GM23338 (cell line): Measurements from ENCODE around the gene PPP1R3F. TPM values are rescaled to one million over a fixed set of nuclear protein-coding genes. Genes with fewer than 3 reads are reported as not detected.

Experiments used
- ATAC-seq: fragments of 200-7000 bp; cut with Tn5 transposase; 3 replicates; pipeline ENCODE4 v1.9.1; 2020
- DNase-seq: peaks from one replicate; pipeline ENCODE4 v3.0.0-alpha.2; 2015; ENCODE audit warnings: low spot score
- H2AFZ ChIP-seq: fragments of 200-600 bp; sonication (generic); 2 replicates; pipeline ENCODE4 v1.8.0; 2016; ENCODE audit warnings: antibody characterized with exemption, mild to moderate bottlenecking, moderate library complexity
- H3F3A ChIP-seq: fragments of 200-600 bp; sonication (generic); replicated peaks from 2 replicates; pipeline ENCODE4 v1.8.0; 2017; ENCODE audit warnings: antibody characterized with exemption, mixed run types, low read depth
- H3K27ac ChIP-seq: fragments of 200-600 bp; sonication (generic); 2 replicates; pipeline ENCODE4 v1.6.1; 2016; ENCODE audit warnings: low read depth
- H3K27me3 ChIP-seq: fragments of 200-600 bp; sonication (generic); 2 replicates; pipeline ENCODE4 v1.8.0; 2016; ENCODE audit warnings: mild to moderate bottlenecking, mixed run types, moderate library complexity; ENCODE audit not compliant: insufficient read depth
- H3K36me3 ChIP-seq: fragments of 200-600 bp; sonication (generic); 2 replicates; pipeline ENCODE4 v1.8.0; 2016; ENCODE audit warnings: mild to moderate bottlenecking; ENCODE audit not compliant: insufficient read depth
- H3K4me1 ChIP-seq: fragments of 200-600 bp; sonication (generic); 2 replicates; pipeline ENCODE4 v1.8.0; 2016; ENCODE audit warnings: mild to moderate bottlenecking, moderate library complexity; ENCODE audit not compliant: insufficient read depth
- H3K4me2 ChIP-seq: fragments of 200-600 bp; sonication (generic); 2 replicates; pipeline ENCODE4 v1.7.1; 2017; ENCODE audit warnings: mixed run types
- H3K4me3 ChIP-seq: fragments of 200-600 bp; sonication (generic); 2 replicates; pipeline ENCODE4 v1.6.1; 2016; ENCODE audit warnings: mixed run types
- H3K79me2 ChIP-seq: fragments of 200-600 bp; sonication (generic); replicated peaks from 2 replicates; pipeline ENCODE4 v1.8.0; 2017; ENCODE audit warnings: mild to moderate bottlenecking; ENCODE audit not compliant: insufficient read depth
- H3K9me2 ChIP-seq: fragments of 200-600 bp; sonication (generic); 2 replicates; pipeline ENCODE4 v1.8.0; 2017; ENCODE audit not compliant: insufficient read depth
- H4K20me1 ChIP-seq: fragments of 200-600 bp; sonication (generic); replicated peaks from 2 replicates; pipeline ENCODE4 v1.8.0; 2017; ENCODE audit warnings: mild to moderate bottlenecking; ENCODE audit not compliant: insufficient read depth
- H3K27ac Mint-ChIP-seq: 2 replicates; pipeline ENCODE4 v1.8.0; 2020; ENCODE audit warnings: inconsistent platforms, mild to moderate bottlenecking, moderate library complexity, mixed read lengths
- H3K27me3 Mint-ChIP-seq: 3 replicates; pipeline ENCODE4 v1.8.0; 2022; ENCODE audit warnings: low read depth, mild to moderate bottlenecking, moderate library complexity, mixed read lengths, inconsistent platforms; ENCODE audit not compliant: insufficient read depth, poor library complexity
- H3K36me3 Mint-ChIP-seq: 3 replicates; pipeline ENCODE4 v1.8.0; 2021; ENCODE audit warnings: low read depth, mild to moderate bottlenecking, inconsistent platforms, moderate library complexity, mixed read lengths
- H3K4me1 Mint-ChIP-seq: 3 replicates; pipeline ENCODE4 v1.8.0; 2020; ENCODE audit warnings: mild to moderate bottlenecking, inconsistent platforms, mixed read lengths
- H3K4me3 Mint-ChIP-seq: 3 replicates; pipeline ENCODE4 v1.8.0; 2021; ENCODE audit warnings: moderate library complexity, mild to moderate bottlenecking, inconsistent platforms, mixed read lengths
- H3K9me3 Mint-ChIP-seq: 3 replicates; pipeline ENCODE4 v1.8.0; 2020; ENCODE audit warnings: moderate library complexity, mild to moderate bottlenecking, inconsistent platforms, mixed read lengths
- CREB1 ChIP-seq: fragments of 250-450 bp; sonication (Bioruptor Pico); IDR thresholded peaks from 2 replicates; pipeline ENCODE4 v1.5.0; 2020; ENCODE audit warnings: low read depth, mild to moderate bottlenecking, moderate library complexity
- EZH2 ChIP-seq: fragments of 200-600 bp; sonication (generic); IDR thresholded peaks from one replicate; pipeline ENCODE4 v1.8.0; 2017; ENCODE audit warnings: antibody characterized with exemption, mild to moderate bottlenecking, low read depth; ENCODE audit not compliant: unreplicated experiment
- EZH2phosphoT487 ChIP-seq: fragments of 200-600 bp; sonication (generic); IDR thresholded peaks from one replicate; pipeline ENCODE4 v1.8.1; 2018; ENCODE audit warnings: antibody characterized with exemption; ENCODE audit not compliant: unreplicated experiment
- JUNB ChIP-seq: IDR thresholded peaks from one replicate; pipeline ENCODE4 v1.6.1; 2016; ENCODE audit warnings: antibody characterized with exemption; ENCODE audit not compliant: unreplicated experiment
- NANOG ChIP-seq: IDR thresholded peaks from 2 replicates; pipeline ENCODE4 v1.6.1; 2016; ENCODE audit warnings: antibody characterized with exemption, borderline replicate concordance
- POLR2AphosphoS5 ChIP-seq: IDR thresholded peaks from 2 replicates; pipeline ENCODE4 v1.6.1; 2016; ENCODE audit warnings: antibody characterized with exemption, low read depth
- STAT1 ChIP-seq: IDR thresholded peaks from one replicate; pipeline ENCODE4 v1.6.1; 2016; ENCODE audit warnings: antibody characterized with exemption; ENCODE audit not compliant: unreplicated experiment
- ZNF114 ChIP-seq: fragments of 250-450 bp; sonication (Bioruptor Pico); IDR thresholded peaks from 2 replicates; pipeline ENCODE4 v1.5.0; 2020; ENCODE audit warnings: mild to moderate bottlenecking, moderate library complexity
- ZNF331 ChIP-seq: fragments of 250-450 bp; sonication (Bioruptor Pico); IDR thresholded peaks from 2 replicates; pipeline ENCODE4 v1.5.0; 2020; ENCODE audit warnings: low read depth, mild to moderate bottlenecking, moderate library complexity
- polyA plus RNA-seq: library from polyadenylated mRNA; unstranded; fragments of >200 nt; fragmentation: Nextera tagmentation; extraction: Ambion mirVana; gene quantifications from 2 replicates; pipeline ENCODE4 v1.2.1, GENCODE V29; 2016
- total RNA-seq: library from RNA; depleted of rRNA; stranded (reverse); fragments of >200 nt; shearing (Covaris generic); gene quantifications from 2 replicates; pipeline ENCODE4 v1.2.3, GENCODE V29; 2014
- TF ChIP-seq, protein P1 (sequence below): fragments of 250-450 bp; sonication (Bioruptor Pico); IDR thresholded peaks from 2 replicates; pipeline ENCODE4 v1.5.0; 2020; ENCODE audit warnings: mild to moderate bottlenecking, moderate library complexity
- TF ChIP-seq, protein P2 (sequence below): IDR thresholded peaks from one replicate; pipeline ENCODE4 v1.6.1; 2018; ENCODE audit warnings: antibody characterized with exemption; ENCODE audit not compliant: unreplicated experiment
- TF ChIP-seq, protein P3 (sequence below): IDR thresholded peaks from 2 replicates; pipeline ENCODE4 v1.6.1; 2016; ENCODE audit warnings: antibody characterized with exemption
- TF ChIP-seq, protein P4 (sequence below), 2 experiments: fragments of 200-600 bp in 1 of 2; sonication (generic) in 1 of 2; conservative IDR thresholded peaks; 2 replicates each; pipeline versions ENCODE4 v1.5.1 to v1.6.1; 2016 to 2017; ENCODE audit warnings: antibody characterized with exemption in 2 of 2, low read depth in 2 of 2, mild to moderate bottlenecking in 2 of 2, moderate library complexity in 1 of 2

Gene PPP1R3F
- total and polyA plus RNA-seq, 2 experiments from 2014 or later = 3.1 to 11.3 TPM

DNA sequence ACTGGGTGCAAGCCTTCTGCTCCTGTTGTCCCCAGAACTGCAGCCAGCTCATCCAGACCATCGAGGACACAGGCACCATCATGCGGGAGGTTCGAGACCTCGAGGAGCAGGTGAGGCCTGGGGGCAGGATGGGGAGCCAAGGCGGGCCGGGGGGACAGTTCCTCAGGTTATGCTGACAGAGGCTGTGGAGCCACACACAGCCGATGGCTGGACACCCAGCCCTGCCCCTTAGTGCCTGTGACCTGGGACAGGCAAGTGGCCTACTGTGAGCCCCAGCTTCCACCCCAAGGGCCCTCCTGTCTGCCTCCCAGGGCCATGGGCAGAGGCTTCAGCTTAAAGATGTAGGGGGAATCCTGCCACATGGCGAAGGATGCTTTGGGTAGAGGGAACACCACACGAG lies 20.0 kb upstream of the PPP1R3F start:
- no peak overlapping the region for H3K27ac Mint-ChIP-seq
- no peak overlapping the region for H3K27ac ChIP-seq
- no peaks in the 10 kb centered on the region for H3K9me2 ChIP-seq
- DNase-seq (no peak), ATAC-seq (no peak)
- TF ChIP-seq CREB1 (no peak), STAT1 (no peak), NANOG (no peak), POLR2AphosphoS5 (no peak), EZH2 (no peak), ZNF331 (CRISPR knock-in tag) (no peak), JUNB (no peak), ZNF114 (CRISPR knock-in tag) (no peak), EZH2phosphoT487 (no peak)
- TF ChIP-seq, protein P1, sequence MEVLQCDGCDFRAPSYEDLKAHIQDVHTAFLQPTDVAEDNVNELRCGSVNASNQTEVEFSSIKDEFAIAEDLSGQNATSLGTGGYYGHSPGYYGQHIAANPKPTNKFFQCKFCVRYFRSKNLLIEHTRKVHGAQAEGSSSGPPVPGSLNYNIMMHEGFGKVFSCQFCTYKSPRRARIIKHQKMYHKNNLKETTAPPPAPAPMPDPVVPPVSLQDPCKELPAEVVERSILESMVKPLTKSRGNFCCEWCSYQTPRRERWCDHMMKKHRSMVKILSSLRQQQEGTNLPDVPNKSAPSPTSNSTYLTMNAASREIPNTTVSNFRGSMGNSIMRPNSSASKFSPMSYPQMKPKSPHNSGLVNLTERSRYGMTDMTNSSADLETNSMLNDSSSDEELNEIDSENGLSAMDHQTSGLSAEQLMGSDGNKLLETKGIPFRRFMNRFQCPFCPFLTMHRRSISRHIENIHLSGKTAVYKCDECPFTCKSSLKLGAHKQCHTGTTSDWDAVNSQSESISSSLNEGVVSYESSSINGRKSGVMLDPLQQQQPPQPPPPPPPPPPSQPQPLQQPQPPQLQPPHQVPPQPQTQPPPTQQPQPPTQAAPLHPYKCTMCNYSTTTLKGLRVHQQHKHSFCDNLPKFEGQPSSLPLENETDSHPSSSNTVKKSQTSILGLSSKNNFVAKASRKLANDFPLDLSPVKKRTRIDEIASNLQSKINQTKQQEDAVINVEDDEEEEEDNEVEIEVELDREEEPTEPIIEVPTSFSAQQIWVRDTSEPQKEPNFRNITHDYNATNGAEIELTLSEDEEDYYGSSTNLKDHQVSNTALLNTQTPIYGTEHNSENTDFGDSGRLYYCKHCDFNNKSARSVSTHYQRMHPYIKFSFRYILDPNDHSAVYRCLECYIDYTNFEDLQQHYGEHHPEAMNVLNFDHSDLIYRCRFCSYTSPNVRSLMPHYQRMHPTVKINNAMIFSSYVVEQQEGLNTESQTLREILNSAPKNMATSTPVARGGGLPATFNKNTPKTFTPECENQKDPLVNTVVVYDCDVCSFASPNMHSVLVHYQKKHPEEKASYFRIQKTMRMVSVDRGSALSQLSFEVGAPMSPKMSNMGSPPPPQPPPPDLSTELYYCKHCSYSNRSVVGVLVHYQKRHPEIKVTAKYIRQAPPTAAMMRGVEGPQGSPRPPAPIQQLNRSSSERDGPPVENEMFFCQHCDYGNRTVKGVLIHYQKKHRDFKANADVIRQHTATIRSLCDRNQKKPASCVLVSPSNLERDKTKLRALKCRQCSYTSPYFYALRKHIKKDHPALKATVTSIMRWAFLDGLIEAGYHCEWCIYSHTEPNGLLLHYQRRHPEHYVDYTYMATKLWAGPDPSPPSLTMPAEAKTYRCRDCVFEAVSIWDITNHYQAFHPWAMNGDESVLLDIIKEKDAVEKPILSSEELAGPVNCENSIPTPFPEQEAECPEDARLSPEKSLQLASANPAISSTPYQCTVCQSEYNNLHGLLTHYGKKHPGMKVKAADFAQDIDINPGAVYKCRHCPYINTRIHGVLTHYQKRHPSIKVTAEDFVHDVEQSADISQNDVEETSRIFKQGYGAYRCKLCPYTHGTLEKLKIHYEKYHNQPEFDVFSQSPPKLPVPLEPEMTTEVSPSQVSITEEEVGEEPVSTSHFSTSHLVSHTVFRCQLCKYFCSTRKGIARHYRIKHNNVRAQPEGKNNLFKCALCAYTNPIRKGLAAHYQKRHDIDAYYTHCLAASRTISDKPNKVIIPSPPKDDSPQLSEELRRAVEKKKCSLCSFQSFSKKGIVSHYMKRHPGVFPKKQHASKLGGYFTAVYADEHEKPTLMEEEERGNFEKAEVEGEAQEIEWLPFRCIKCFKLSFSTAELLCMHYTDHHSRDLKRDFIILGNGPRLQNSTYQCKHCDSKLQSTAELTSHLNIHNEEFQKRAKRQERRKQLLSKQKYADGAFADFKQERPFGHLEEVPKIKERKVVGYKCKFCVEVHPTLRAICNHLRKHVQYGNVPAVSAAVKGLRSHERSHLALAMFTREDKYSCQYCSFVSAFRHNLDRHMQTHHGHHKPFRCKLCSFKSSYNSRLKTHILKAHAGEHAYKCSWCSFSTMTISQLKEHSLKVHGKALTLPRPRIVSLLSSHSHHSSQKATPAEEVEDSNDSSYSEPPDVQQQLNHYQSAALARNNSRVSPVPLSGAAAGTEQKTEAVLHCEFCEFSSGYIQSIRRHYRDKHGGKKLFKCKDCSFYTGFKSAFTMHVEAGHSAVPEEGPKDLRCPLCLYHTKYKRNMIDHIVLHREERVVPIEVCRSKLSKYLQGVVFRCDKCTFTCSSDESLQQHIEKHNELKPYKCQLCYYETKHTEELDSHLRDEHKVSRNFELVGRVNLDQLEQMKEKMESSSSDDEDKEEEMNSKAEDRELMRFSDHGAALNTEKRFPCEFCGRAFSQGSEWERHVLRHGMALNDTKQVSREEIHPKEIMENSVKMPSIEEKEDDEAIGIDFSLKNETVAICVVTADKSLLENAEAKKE (CRISPR knock-in tag) = no peak
- TF ChIP-seq, protein P2, sequence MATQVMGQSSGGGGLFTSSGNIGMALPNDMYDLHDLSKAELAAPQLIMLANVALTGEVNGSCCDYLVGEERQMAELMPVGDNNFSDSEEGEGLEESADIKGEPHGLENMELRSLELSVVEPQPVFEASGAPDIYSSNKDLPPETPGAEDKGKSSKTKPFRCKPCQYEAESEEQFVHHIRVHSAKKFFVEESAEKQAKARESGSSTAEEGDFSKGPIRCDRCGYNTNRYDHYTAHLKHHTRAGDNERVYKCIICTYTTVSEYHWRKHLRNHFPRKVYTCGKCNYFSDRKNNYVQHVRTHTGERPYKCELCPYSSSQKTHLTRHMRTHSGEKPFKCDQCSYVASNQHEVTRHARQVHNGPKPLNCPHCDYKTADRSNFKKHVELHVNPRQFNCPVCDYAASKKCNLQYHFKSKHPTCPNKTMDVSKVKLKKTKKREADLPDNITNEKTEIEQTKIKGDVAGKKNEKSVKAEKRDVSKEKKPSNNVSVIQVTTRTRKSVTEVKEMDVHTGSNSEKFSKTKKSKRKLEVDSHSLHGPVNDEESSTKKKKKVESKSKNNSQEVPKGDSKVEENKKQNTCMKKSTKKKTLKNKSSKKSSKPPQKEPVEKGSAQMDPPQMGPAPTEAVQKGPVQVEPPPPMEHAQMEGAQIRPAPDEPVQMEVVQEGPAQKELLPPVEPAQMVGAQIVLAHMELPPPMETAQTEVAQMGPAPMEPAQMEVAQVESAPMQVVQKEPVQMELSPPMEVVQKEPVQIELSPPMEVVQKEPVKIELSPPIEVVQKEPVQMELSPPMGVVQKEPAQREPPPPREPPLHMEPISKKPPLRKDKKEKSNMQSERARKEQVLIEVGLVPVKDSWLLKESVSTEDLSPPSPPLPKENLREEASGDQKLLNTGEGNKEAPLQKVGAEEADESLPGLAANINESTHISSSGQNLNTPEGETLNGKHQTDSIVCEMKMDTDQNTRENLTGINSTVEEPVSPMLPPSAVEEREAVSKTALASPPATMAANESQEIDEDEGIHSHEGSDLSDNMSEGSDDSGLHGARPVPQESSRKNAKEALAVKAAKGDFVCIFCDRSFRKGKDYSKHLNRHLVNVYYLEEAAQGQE = no peak
- TF ChIP-seq, protein P3, sequence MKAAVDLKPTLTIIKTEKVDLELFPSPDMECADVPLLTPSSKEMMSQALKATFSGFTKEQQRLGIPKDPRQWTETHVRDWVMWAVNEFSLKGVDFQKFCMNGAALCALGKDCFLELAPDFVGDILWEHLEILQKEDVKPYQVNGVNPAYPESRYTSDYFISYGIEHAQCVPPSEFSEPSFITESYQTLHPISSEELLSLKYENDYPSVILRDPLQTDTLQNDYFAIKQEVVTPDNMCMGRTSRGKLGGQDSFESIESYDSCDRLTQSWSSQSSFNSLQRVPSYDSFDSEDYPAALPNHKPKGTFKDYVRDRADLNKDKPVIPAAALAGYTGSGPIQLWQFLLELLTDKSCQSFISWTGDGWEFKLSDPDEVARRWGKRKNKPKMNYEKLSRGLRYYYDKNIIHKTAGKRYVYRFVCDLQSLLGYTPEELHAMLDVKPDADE = no peak
- TF ChIP-seq, protein P4, sequence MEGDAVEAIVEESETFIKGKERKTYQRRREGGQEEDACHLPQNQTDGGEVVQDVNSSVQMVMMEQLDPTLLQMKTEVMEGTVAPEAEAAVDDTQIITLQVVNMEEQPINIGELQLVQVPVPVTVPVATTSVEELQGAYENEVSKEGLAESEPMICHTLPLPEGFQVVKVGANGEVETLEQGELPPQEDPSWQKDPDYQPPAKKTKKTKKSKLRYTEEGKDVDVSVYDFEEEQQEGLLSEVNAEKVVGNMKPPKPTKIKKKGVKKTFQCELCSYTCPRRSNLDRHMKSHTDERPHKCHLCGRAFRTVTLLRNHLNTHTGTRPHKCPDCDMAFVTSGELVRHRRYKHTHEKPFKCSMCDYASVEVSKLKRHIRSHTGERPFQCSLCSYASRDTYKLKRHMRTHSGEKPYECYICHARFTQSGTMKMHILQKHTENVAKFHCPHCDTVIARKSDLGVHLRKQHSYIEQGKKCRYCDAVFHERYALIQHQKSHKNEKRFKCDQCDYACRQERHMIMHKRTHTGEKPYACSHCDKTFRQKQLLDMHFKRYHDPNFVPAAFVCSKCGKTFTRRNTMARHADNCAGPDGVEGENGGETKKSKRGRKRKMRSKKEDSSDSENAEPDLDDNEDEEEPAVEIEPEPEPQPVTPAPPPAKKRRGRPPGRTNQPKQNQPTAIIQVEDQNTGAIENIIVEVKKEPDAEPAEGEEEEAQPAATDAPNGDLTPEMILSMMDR (conservative IDR thresholded peaks at IDR 0.05; ENCODE audit: low read depth in 2 of 2) = no peak
- H2AFZ ChIP-seq = no peak overlapping the region
- H3K4me1 Mint-ChIP-seq = no peaks in the 10 kb centered on the region; the same call in 2 of the 3 replicates
- H3K79me2 ChIP-seq = no peaks in the 10 kb centered on the region
- H3K27me3 ChIP-seq = no peaks in the 10 kb centered on the region
- no peaks in the 10 kb centered on the region for H3K4me1 ChIP-seq
- H3F3A ChIP-seq = no peaks in the 10 kb centered on the region
- H3K4me2 ChIP-seq = no peak overlapping the region
- H3K36me3 Mint-ChIP-seq = no peaks in the 10 kb centered on the region
- no peak overlapping the region for H3K4me3 Mint-ChIP-seq
- H4K20me1 ChIP-seq = no peaks in the 10 kb centered on the region
- H3K27me3 Mint-ChIP-seq = peaks cover 2% of the 10 kb centered on the region
- no peaks in the 10 kb centered on the region for H3K9me3 Mint-ChIP-seq
- H3K36me3 ChIP-seq = no peaks in the 10 kb centered on the region
- H3K4me3 ChIP-seq = no peak overlapping the region
